K562 (cell line): ENCODE results near the gene GNAI3. TPM values are rescaled to one million over a fixed set of nuclear protein-coding genes. Genes with fewer than 3 reads are reported as not detected.

Experiments used
- ARID1B ChIP-seq: fragments of 450-650 bp; IDR thresholded peaks from 2 replicates; pipeline ENCODE4 v1.6.1; 2016; ENCODE audit warnings: antibody characterized with exemption, mild to moderate bottlenecking, inconsistent platforms
- CBFA2T2 ChIP-seq: fragments of 450-650 bp; conservative IDR thresholded peaks from 2 replicates; pipeline ENCODE4 v1.6.1; 2017; ENCODE audit warnings: mild to moderate bottlenecking
- HDAC2 ChIP-seq: fragments of 450-650 bp; IDR thresholded peaks from 2 replicates; pipeline ENCODE4 v1.6.1; 2016; ENCODE audit warnings: mild to moderate bottlenecking
- NEUROD1 ChIP-seq: fragments of 150-350 bp; IDR thresholded peaks from 2 replicates; pipeline ENCODE4 v1.6.1; 2014; ENCODE audit warnings: borderline replicate concordance, low read length, low read depth; ENCODE audit not compliant: partially characterized antibody
- NR2C1 ChIP-seq, 2 experiments: fragments of 450-650 bp; IDR thresholded peaks; 2 replicates each; pipeline ENCODE4 v1.6.1; 2017; ENCODE audit warnings: mild to moderate bottlenecking in 2 of 2, antibody characterized with exemption in 1 of 2, inconsistent platforms in 1 of 2, missing compliant biosample characterization in 1 of 2, missing genetic modification characterization in 1 of 2
- PCBP1 ChIP-seq: fragments of 200-400 bp; formaldehyde crosslinking; IDR thresholded peaks from 2 replicates; pipeline ENCODE4 v1.6.1; 2018; ENCODE audit warnings: mild to moderate bottlenecking, low read depth, low read length; ENCODE audit not compliant: poor library complexity, severe bottlenecking
- PHTF2 ChIP-seq: fragments of 250-450 bp; sonication (Bioruptor Pico); IDR thresholded peaks from 2 replicates; pipeline ENCODE4 v1.5.0; 2021; ENCODE audit warnings: mild to moderate bottlenecking
- SMAD1 ChIP-seq: fragments of 150-350 bp; IDR thresholded peaks from 2 replicates; pipeline ENCODE4 v1.6.1; 2014; ENCODE audit warnings: low read length, low read depth; ENCODE audit not compliant: partially characterized antibody
- SP2 ChIP-seq: IDR thresholded peaks from 2 replicates; pipeline ENCODE4 v1.6.1; 2011; ENCODE audit warnings: mild to moderate bottlenecking, low read depth, low read length, moderate library complexity; ENCODE audit not compliant: poor library complexity, severe bottlenecking; ENCODE audit errors: extremely low read depth
- TAF1 ChIP-seq: IDR thresholded peaks from 2 replicates; pipeline ENCODE4 v1.6.1; 2011; ENCODE audit warnings: mild to moderate bottlenecking, low read length, moderate library complexity; ENCODE audit not compliant: insufficient read depth, control insufficient read depth, severe bottlenecking; ENCODE audit errors: extremely low read depth
- TRIM24 ChIP-seq, 2 experiments: fragments of 450-650 bp; IDR thresholded peaks; 2 replicates each; pipeline ENCODE4 v1.6.1; 2016
- ZNF124 ChIP-seq: sonication (generic); formaldehyde crosslinking; IDR thresholded peaks from 2 replicates; pipeline ENCODE4 v1.8.1; 2022; ENCODE audit warnings: missing genetic modification reagents
- ZNF165 ChIP-seq: fragments of 250-450 bp; sonication (Bioruptor Pico); IDR thresholded peaks from 2 replicates; pipeline ENCODE4 v1.4.0; 2020; ENCODE audit warnings: borderline replicate concordance
- ZNF778 ChIP-seq: fragments of 450-650 bp; formaldehyde crosslinking; IDR thresholded peaks from 2 replicates; pipeline ENCODE4 v1.4.0; 2020; ENCODE audit warnings: mild to moderate bottlenecking, moderate library complexity
- polyA plus RNA-seq, 8 experiments: library from polyadenylated mRNA; depleted of rRNA in 4 of 8; stranded (reverse) in 5 of 8; unstranded in 3 of 8; fragments of >200 nt; fragmentation: Nextera tagmentation in 2 of 8; fragmentation: Illumina TruSeq in 1 of 8; extraction: Ambion mirVana in 2 of 8; extraction: Trizol in 1 of 8; gene quantifications; 2 replicates each; pipeline versions ENCODE4 v1.2.1 to v1.2.3, GENCODE V29; 2011 to 2014; ENCODE audit warnings: inconsistent platforms in 1 of 8, missing spikeins in 1 of 8
- total RNA-seq, 7 experiments: library from RNA; depleted of rRNA in 6 of 7; stranded (reverse); fragments of >200 nt in 6 of 7; fragmentation: Illumina TruSeq in 2 of 7; extraction: Trizol in 2 of 7; gene quantifications; 2 replicates each; pipeline versions ENCODE4 v1.2.1 to v1.2.3, GENCODE V29; 2011 to 2021; ENCODE audit warnings: low replicate concordance in 1 of 7
- TF ChIP-seq, protein P1 (sequence below), 2 experiments: fragments of 450-650 bp in 1 of 2; sonication (generic) in 1 of 2; formaldehyde crosslinking in 1 of 2; IDR thresholded peaks; 2 replicates each; pipeline versions ENCODE4 v1.7.1 to v1.9.0; 2016 to 2022; ENCODE audit warnings: inconsistent platforms in 1 of 2, mild to moderate bottlenecking in 1 of 2, missing genetic modification reagents in 1 of 2
- TF ChIP-seq, protein P2 (sequence below): fragments of 250-450 bp; sonication (Bioruptor Pico); IDR thresholded peaks from 2 replicates; pipeline ENCODE4 v1.4.0; 2020; ENCODE audit warnings: mild to moderate bottlenecking

The GNAI3 gene
- total and polyA plus RNA-seq, 9 of the 15 experiments (the other 6 are each of a cell fraction or from before 2014, with no cell fraction given) = 6.3 to 13.2 (median 8.9) TPM

DNA sequence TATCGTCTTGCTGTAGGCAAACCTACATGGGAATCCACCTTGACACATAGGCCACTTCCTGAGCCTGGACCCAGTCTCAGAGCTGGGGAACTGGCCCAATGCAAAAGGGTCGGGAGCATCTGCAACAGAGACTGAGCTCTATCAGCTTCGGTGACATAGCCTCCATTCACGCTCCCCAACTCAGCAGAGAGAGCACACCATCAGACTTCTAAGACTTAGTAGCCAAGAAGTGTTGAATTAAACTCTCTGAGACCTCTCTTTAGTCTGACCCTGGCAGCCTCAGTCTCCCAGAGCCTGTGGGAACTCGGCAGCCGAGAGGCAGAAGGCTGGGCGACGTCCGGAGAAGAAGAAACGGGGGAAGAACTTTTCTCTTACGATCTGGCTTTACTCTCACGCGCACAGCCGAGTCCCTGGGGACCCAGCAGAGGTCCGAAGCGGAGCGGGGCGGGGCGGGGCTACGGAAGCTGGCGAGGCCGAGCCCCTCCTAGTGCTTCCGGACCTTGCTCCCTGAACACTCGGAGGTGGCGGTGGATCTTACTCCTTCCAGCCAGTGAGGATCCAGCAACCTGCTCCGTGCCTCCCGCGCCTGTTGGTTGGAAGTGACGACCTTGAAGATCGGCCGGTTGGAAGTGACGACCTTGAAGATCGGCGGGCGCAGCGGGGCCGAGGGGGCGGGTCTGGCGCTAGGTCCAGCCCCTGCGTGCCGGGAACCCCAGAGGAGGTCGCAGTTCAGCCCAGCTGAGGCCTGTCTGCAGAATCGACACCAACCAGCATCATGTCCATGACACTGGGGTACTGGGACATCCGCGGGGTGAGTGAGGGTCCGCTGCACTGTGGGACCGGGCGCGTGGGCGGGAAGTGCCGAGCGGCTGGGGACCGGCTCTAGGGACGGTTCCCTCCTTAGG, 107.5 kb downstream of the GNAI3 start, which contains the start of gene GSTM4 (continued):
- TF ChIP-seq ZNF165 (CRISPR knock-in tag) (no peak), ZNF778 (CRISPR knock-in tag) (no peak), SMAD1 (no peak), PHTF2 (CRISPR knock-in tag) (no peak), TAF1 (peak; percentile 69), NEUROD1 (no peak), HDAC2 (peak; percentile 86), PCBP1 (no peak), NR2C1 (IDR thresholded peaks at IDR 0.05) (peak; percentile 70), NR2C1 (tag; IDR thresholded peaks at IDR 0.05) (peak; percentile 64), ARID1B (peak; percentile 60; the same call in 1 of the 2 replicates), SP2 (no peak), ZNF124 (CRISPR knock-in tag) (no peak), TRIM24 (IDR thresholded peaks at IDR 0.05) (no peak), CBFA2T2 (no peak)
- TF ChIP-seq, protein P1, sequence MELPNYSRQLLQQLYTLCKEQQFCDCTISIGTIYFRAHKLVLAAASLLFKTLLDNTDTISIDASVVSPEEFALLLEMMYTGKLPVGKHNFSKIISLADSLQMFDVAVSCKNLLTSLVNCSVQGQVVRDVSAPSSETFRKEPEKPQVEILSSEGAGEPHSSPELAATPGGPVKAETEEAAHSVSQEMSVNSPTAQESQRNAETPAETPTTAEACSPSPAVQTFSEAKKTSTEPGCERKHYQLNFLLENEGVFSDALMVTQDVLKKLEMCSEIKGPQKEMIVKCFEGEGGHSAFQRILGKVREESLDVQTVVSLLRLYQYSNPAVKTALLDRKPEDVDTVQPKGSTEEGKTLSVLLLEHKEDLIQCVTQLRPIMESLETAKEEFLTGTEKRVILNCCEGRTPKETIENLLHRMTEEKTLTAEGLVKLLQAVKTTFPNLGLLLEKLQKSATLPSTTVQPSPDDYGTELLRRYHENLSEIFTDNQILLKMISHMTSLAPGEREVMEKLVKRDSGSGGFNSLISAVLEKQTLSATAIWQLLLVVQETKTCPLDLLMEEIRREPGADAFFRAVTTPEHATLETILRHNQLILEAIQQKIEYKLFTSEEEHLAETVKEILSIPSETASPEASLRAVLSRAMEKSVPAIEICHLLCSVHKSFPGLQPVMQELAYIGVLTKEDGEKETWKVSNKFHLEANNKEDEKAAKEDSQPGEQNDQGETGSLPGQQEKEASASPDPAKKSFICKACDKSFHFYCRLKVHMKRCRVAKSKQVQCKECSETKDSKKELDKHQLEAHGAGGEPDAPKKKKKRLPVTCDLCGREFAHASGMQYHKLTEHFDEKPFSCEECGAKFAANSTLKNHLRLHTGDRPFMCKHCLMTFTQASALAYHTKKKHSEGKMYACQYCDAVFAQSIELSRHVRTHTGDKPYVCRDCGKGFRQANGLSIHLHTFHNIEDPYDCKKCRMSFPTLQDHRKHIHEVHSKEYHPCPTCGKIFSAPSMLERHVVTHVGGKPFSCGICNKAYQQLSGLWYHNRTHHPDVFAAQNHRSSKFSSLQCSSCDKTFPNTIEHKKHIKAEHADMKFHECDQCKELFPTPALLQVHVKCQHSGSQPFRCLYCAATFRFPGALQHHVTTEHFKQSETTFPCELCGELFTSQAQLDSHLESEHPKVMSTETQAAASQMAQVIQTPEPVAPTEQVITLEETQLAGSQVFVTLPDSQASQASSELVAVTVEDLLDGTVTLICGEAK (IDR thresholded peaks at IDR 0.05) = peak; percentile 71
- TF ChIP-seq, protein P1 (CRISPR knock-in tag; IDR thresholded peaks at IDR 0.05) = no peak
- TF ChIP-seq, protein P2, sequence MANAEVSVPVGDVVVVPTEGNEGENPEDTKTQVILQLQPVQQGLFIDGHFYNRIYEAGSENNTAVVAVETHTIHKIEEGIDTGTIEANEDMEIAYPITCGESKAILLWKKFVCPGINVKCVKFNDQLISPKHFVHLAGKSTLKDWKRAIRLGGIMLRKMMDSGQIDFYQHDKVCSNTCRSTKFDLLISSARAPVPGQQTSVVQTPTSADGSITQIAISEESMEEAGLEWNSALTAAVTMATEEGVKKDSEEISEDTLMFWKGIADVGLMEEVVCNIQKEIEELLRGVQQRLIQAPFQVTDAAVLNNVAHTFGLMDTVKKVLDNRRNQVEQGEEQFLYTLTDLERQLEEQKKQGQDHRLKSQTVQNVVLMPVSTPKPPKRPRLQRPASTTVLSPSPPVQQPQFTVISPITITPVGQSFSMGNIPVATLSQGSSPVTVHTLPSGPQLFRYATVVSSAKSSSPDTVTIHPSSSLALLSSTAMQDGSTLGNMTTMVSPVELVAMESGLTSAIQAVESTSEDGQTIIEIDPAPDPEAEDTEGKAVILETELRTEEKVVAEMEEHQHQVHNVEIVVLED = no peak
